ENCODE measurements around the gene TMCO4.
A peak's percentile ranks its signal among the peaks of the same experiment; 100 is the strongest.
"Not testable (repeated sequence)": the region's sequence is repeated elsewhere in the genome, so short reads cannot be mapped to it uniquely, and the experiment has no call there.

The TMCO4 gene

DNA sequence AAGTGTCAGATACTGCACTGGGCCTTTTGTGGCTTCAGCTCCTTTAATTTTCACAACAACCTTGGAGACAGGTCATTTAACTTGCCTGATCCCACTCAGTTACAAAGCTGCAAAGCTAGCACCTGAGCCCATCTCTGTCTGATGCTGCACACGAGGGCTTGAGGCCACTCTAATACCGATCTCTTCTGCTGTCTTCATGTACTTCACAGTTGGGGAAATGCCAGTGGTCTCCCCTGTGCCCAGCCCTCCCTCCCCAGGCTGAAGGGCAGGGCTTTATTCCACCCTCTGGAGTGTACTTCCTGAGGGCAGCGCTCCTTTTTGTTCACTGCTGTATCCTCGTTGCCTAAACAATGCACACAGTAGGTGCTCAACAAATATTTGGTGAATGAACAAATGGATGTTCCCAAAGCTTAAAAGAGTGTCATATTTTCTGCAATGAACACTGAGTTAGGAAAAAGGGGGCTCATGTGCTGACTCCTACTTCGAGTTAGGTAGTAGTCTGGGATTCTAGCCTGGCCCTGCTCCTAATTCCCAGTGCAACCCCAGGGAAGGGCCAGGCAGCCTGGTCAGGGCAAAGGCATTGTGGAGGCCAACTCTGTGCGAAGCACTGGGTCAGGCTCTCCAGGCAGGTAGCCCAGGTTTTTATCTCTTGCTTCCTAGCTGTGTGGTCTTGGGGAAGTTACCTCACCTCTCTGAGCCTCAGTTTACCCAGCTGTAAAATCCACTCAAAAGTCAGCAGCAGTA is 1.1 kb downstream of the TMCO4 start:
- peak overlapping the region; percentile 70 to 83 (median 76) for H3K9ac ChIP-seq (ENCODE audit: low read length in 5 of 5)
- H3K27me3 ChIP-seq (ENCODE audit: control insufficient read depth in 5 of 5, insufficient read depth in 4 of 5, low read length in 5 of 5), result no peaks in the 10 kb centered on the region
- peaks cover 0 to 13% (median 7%) of the 10 kb centered on the region in 5 donors for H3K36me3 ChIP-seq (ENCODE audit: control insufficient read depth in 5 of 5, insufficient read depth in 5 of 5, low read length in 5 of 5)
- H3K4me3 ChIP-seq (ENCODE audit: low read depth in 1 of 5, low read length in 5 of 5), result peak overlapping the region; percentile 51 to 74 (median 66)
- peak overlapping the region; percentile 86 for H3K27ac ChIP-seq (ENCODE audit: low read depth, low read length)
- peaks cover 6 to 24% (median 20%) of the 10 kb centered on the region in 5 donors for H3K4me1 ChIP-seq (ENCODE audit: control insufficient read depth in 5 of 5, insufficient read depth in 5 of 5, low read length in 5 of 5)
- H3K9me3 ChIP-seq (ENCODE audit: control insufficient read depth in 5 of 5, low read length in 5 of 5), result no peaks in the 10 kb centered on the region

DNA sequence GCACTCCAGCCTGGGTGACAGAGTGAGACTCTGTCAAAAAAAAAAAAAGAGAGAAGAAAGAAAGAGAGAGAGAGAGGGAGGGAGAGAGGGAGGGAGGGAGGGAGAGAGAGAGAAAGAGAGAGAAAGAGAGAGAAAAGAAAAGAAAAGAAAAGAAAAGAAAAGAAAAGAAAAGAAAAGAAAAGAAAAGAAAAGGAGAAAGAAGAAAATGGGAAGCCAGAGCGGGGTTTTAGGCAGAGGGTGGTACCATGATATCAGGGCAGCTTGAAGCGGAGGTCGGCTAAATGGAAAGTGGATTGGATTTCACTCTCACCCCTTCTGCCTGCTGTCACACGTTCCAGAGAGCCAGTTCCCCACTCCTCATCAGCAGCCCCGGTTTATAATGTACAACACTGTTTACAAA is 1.9 kb downstream of the TMCO4 start:
- Histone ChIP-seq H3K4me3 (ENCODE audit: low read depth in 1 of 5, low read length in 5 of 5) (no peak overlapping the region), H3K4me1 (ENCODE audit: control insufficient read depth in 5 of 5, insufficient read depth in 5 of 5, low read length in 5 of 5) (peaks cover 6 to 24% (median 20%) of the 10 kb centered on the region in 5 donors), H3K27me3 (ENCODE audit: control insufficient read depth in 5 of 5, insufficient read depth in 4 of 5, low read length in 5 of 5) (no peaks in the 10 kb centered on the region), H3K27ac (ENCODE audit: low read depth, low read length) (no peak overlapping the region), H3K9me3 (ENCODE audit: control insufficient read depth in 5 of 5, low read length in 5 of 5) (no peaks in the 10 kb centered on the region), H3K9ac (ENCODE audit: low read length in 5 of 5) (no peak overlapping the region), H3K36me3 (ENCODE audit: control insufficient read depth in 5 of 5, insufficient read depth in 5 of 5, low read length in 5 of 5) (peaks cover 0 to 21% (median 9%) of the 10 kb centered on the region in 5 donors)

DNA sequence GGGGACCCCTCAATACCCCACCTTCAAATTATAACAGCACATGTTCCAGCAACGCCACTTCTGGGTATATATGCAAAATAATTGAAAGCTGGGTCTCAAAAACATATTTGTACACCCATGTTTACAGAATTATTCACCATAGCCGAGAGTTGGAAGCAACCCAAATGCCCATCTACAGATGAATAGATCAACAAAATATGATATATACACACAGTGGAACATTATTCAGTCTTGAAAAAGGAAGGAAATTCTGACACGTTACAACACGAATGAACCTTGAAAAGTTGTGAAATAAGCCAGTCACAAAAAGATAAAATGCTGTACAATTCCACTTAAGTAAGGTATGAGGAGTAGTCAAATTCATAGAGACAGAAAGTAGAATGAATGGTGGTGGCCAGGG is 5.1 kb downstream of the TMCO4 start:
- Histone ChIP-seq H3K4me1 (ENCODE audit: control insufficient read depth in 5 of 5, insufficient read depth in 5 of 5, low read length in 5 of 5) (peaks cover 4 to 14% (median 11%) of the 10 kb centered on the region in 5 donors), H3K36me3 (ENCODE audit: control insufficient read depth in 5 of 5, insufficient read depth in 5 of 5, low read length in 5 of 5) (peaks cover 0 to 23% (median 18%) of the 10 kb centered on the region in 5 donors), H3K9ac (ENCODE audit: low read length in 5 of 5) (no peak overlapping the region), H3K27me3 (ENCODE audit: control insufficient read depth in 5 of 5, insufficient read depth in 4 of 5, low read length in 5 of 5) (no peaks in the 10 kb centered on the region), H3K27ac (ENCODE audit: low read depth, low read length) (no peak overlapping the region), H3K4me3 (ENCODE audit: low read depth in 1 of 5, low read length in 5 of 5) (no peak overlapping the region), H3K9me3 (ENCODE audit: control insufficient read depth in 5 of 5, low read length in 5 of 5) (no peaks in the 10 kb centered on the region)

DNA sequence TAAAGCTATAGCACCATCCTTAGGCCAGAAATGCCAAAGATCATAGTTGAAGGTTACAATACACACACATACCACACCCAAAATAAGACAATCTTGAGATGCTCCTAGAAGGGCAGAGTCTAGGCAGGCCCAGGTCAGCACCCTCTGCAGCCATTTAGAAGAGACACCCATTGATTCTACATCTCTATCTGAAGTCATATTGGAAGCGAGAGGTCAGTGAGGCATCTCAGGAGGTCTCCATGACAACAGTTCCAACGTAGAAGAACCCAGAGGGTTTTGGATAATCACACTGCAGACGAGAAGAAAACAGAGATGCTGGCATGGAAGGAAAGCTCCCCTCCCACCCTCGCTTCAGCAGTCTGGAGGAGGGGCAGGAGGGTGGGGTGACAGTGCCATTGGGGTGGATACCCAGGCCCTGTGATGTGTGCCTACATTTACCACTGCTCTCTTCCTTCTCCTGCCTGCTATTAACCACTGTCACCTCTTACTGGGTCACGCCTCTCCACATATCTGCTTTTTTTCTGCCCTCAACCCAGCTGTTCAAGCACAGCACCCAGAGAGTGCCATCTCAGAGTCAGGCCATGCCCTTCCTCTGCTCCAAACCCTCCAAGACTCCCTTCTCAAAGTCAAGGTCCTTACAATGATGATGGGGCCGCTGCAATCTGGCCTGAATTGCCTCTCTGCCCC is 6.2 kb downstream of the TMCO4 start:
- Histone ChIP-seq H3K9ac (ENCODE audit: low read length in 5 of 5) (no peak overlapping the region), H3K4me3 (ENCODE audit: low read depth in 1 of 5, low read length in 5 of 5) (no peak overlapping the region), H3K9me3 (ENCODE audit: control insufficient read depth in 5 of 5, low read length in 5 of 5) (no peaks in the 10 kb centered on the region), H3K36me3 (ENCODE audit: control insufficient read depth in 5 of 5, insufficient read depth in 5 of 5, low read length in 5 of 5) (peaks cover 0 to 23% (median 19%) of the 10 kb centered on the region in 5 donors), H3K4me1 (ENCODE audit: control insufficient read depth in 5 of 5, insufficient read depth in 5 of 5, low read length in 5 of 5) (peaks cover 0 to 6% (median 2%) of the 10 kb centered on the region in 5 donors), H3K27ac (ENCODE audit: low read depth, low read length) (no peak overlapping the region), H3K27me3 (ENCODE audit: control insufficient read depth in 5 of 5, insufficient read depth in 4 of 5, low read length in 5 of 5) (no peaks in the 10 kb centered on the region)

DNA sequence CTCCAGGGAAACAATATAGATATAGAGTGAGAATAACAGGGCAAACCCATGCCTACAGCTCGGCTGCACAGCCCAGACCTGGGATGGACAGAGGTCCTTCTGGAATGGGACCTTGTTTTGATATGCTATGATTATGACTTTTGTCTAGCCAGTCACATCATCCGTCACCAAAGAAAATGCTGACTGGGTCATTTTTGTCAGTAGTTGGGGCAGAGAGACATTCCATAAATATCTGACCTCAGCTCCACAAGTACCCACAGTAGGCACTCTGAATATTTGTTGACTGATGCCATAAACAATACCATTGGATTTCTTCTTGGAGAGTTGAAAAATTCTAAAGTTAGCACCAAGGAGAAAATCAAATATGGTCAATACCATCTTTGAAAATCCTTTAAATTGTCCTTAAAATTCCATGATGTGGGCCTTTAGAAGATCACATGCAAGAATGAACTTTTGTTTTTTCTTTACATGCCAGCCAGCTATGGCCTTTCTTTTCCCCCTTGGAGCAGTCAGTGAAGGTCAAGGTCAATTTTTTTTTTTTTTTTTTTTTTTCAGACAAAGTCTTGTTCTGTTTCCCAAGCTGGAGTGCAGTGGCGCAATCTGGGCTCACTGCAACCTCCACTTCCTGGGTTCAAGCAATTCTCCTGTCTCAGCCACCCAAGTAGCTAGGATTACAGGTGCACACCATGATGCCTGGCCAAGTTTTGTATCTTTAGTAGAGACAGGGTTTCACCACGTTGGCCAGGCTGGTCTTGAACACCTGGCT is 7.3 kb downstream of the TMCO4 start:
- no peaks in the 10 kb centered on the region for H3K27me3 ChIP-seq (ENCODE audit: control insufficient read depth in 5 of 5, insufficient read depth in 4 of 5, low read length in 5 of 5)

DNA sequence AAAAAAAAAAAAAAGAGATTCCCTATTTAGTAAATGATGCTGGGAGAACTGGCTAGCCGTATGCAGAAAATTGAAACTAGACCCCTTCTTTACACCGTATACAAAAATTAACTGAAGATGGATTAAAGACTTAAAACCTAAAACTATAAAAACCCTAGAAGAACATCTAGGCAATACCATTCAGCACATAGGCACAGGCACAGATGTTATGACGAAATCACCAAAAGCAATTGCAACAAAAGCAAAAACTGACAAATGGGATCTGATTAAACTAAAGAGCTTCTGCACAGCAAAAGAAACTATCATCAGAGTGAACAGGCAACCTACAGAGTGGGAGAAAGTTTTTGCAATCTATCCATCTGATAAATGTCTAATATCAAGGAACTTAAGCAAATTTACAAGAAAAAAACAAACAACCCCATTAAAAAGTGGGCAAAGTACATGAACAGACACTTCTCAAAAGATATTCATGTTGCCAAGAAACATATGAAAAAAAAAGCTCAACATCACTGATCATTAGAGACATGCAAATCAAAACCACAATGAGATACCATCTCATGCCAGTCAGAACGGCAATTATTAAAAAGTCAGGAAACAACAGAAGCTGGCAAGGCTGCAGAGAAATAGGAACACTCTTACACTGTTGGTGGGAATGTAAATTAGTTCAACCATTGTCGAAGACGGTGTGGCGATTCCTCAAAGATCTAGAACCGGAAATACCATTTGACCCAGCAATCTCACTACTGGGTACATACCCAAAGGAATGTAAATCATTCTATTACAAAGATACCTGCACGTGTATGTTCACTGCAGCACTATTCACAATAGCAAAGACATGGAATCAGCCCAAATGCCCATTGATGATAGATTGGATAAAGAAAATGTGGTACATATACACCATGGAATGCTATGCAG is 9.4 kb downstream of the TMCO4 start:
- H3K9ac ChIP-seq (ENCODE audit: low read length in 5 of 5); H3K4me1 ChIP-seq (ENCODE audit: control insufficient read depth in 5 of 5, insufficient read depth in 5 of 5, low read length in 5 of 5); H3K4me3 ChIP-seq (ENCODE audit: low read depth in 1 of 5, low read length in 5 of 5); H3K27ac ChIP-seq (ENCODE audit: low read depth, low read length); H3K27me3 ChIP-seq (ENCODE audit: control insufficient read depth in 5 of 5, insufficient read depth in 4 of 5, low read length in 5 of 5); H3K9me3 ChIP-seq (ENCODE audit: control insufficient read depth in 5 of 5, low read length in 5 of 5): not testable (repeated sequence)
- H3K36me3 ChIP-seq (ENCODE audit: control insufficient read depth in 5 of 5, insufficient read depth in 5 of 5, low read length in 5 of 5), result peaks cover 0 to 36% (median 32%) of the 10 kb centered on the region in 5 donors

More for the DNA sequence above, 7.3 kb downstream of the TMCO4 start:
- Histone ChIP-seq H3K27ac (ENCODE audit: low read depth, low read length) (no peak overlapping the region), H3K9ac (ENCODE audit: low read length in 5 of 5) (no peak overlapping the region), H3K9me3 (ENCODE audit: control insufficient read depth in 5 of 5, low read length in 5 of 5) (no peaks in the 10 kb centered on the region), H3K36me3 (ENCODE audit: control insufficient read depth in 5 of 5, insufficient read depth in 5 of 5, low read length in 5 of 5) (peaks cover 0 to 23% (median 21%) of the 10 kb centered on the region in 5 donors), H3K4me3 (ENCODE audit: low read depth in 1 of 5, low read length in 5 of 5) (no peak overlapping the region), H3K4me1 (ENCODE audit: control insufficient read depth in 5 of 5, insufficient read depth in 5 of 5, low read length in 5 of 5) (peaks cover 0 to 6% (median 0%) of the 10 kb centered on the region in 5 donors)

DNA sequence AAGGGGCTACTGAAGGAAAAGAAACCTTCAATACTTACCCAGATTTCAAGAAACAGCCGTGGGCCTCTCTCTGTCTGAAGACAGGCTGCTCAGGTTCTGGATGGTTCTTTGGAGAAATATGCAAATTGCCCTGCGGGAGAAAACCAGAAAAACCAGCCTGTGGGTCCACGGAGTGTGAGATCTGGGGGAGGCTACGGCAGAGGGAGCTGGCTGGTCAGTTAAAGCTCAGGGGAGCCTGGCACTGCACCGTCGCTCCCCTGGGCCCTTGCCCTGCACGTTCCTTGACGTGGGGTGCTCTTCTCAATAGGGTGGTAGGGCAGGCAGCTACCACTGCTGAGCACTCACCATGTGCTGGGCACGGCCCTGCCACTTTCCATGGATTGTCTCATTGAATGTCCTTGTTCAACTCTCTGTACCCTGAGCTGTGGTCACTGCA is 12.7 kb downstream of the TMCO4 start:
- H3K4me3 ChIP-seq (ENCODE audit: low read depth in 1 of 5, low read length in 5 of 5), result no peak overlapping the region
- no peak overlapping the region for H3K27ac ChIP-seq (ENCODE audit: low read depth, low read length)
- no peaks in the 10 kb centered on the region for H3K27me3 ChIP-seq (ENCODE audit: control insufficient read depth in 5 of 5, insufficient read depth in 4 of 5, low read length in 5 of 5)
- H3K36me3 ChIP-seq (ENCODE audit: control insufficient read depth in 5 of 5, insufficient read depth in 5 of 5, low read length in 5 of 5), result peaks cover 4 to 47% (median 42%) of the 10 kb centered on the region in 5 donors
- H3K9ac ChIP-seq (ENCODE audit: low read length in 5 of 5), result no peak overlapping the region
- no peaks in the 10 kb centered on the region for H3K9me3 ChIP-seq (ENCODE audit: control insufficient read depth in 5 of 5, low read length in 5 of 5)
- no peaks in the 10 kb centered on the region for H3K4me1 ChIP-seq (ENCODE audit: control insufficient read depth in 5 of 5, insufficient read depth in 5 of 5, low read length in 5 of 5)

DNA sequence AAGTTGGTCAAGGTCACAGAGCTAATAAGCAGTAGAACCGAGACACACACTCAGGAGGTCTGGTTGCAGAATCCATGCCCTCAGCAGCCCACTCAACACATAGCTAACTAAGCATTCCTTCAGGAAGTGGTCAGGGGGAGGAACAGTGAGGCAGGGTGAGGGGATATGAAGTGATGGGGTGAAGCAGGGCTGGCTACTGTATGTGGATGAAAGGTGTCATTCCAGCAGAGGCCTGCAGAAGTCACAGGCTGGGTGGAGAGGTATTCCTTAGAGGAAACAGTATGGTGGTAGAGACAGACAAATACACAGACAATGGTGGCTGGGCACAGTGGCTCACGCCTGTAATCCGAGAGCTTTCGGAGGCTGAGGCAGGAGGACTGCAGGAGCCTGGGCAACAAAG is 14.1 kb downstream of the TMCO4 start:
- H3K4me3 ChIP-seq (ENCODE audit: low read depth in 1 of 5, low read length in 5 of 5), result no peak overlapping the region
- no peak overlapping the region for H3K27ac ChIP-seq (ENCODE audit: low read depth, low read length)
- H3K9ac ChIP-seq (ENCODE audit: low read length in 5 of 5), result no peak overlapping the region
- no peaks in the 10 kb centered on the region for H3K4me1 ChIP-seq (ENCODE audit: control insufficient read depth in 5 of 5, insufficient read depth in 5 of 5, low read length in 5 of 5)
- H3K36me3 ChIP-seq (ENCODE audit: control insufficient read depth in 5 of 5, insufficient read depth in 5 of 5, low read length in 5 of 5), result peaks cover 6 to 52% (median 38%) of the 10 kb centered on the region in 5 donors
- no peaks in the 10 kb centered on the region for H3K9me3 ChIP-seq (ENCODE audit: control insufficient read depth in 5 of 5, low read length in 5 of 5)
- no peaks in the 10 kb centered on the region for H3K27me3 ChIP-seq (ENCODE audit: control insufficient read depth in 5 of 5, insufficient read depth in 4 of 5, low read length in 5 of 5)

DNA sequence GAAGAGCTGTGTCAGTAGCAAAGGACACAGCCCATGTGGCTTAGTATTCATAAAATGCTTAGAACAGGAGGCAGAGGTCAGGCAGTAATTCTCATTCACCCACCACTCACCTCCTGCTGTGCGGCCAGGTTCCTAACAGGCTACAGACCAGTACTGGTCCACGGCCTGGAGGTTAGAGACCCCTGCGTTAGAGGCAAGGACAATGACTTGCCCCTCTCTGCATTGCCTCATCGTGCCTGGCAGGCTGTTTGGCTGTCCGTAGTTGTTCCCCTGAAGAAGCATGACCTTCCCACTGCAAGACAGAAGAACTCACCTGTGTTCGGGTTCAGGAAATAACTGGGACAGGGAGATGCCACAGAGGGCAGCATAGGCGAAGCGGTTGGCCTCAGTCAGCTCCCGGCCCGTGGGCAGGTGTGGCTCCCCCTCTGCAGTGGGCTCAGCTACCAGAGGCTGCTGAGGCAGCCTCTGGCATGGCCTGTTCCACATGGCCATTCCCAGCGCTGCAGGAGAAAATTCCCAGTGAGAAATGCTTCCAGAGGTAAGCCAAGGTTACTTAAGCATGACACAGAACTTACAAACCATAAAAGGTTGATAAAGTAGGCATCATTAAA is 19.3 kb downstream of the TMCO4 start:
- no peak overlapping the region for H3K4me3 ChIP-seq (ENCODE audit: low read depth in 1 of 5, low read length in 5 of 5)
- no peak overlapping the region for H3K27ac ChIP-seq (ENCODE audit: low read depth, low read length)
- no peaks in the 10 kb centered on the region for H3K4me1 ChIP-seq (ENCODE audit: control insufficient read depth in 5 of 5, insufficient read depth in 5 of 5, low read length in 5 of 5)
- H3K27me3 ChIP-seq (ENCODE audit: control insufficient read depth in 5 of 5, insufficient read depth in 4 of 5, low read length in 5 of 5), result no peaks in the 10 kb centered on the region
- peaks cover 9 to 72% (median 64%) of the 10 kb centered on the region in 5 donors for H3K36me3 ChIP-seq (ENCODE audit: control insufficient read depth in 5 of 5, insufficient read depth in 5 of 5, low read length in 5 of 5)
- H3K9ac ChIP-seq (ENCODE audit: low read length in 5 of 5), result no peak overlapping the region
- no peaks in the 10 kb centered on the region for H3K9me3 ChIP-seq (ENCODE audit: control insufficient read depth in 5 of 5, low read length in 5 of 5)
